Measurements from ENCODE around the gene LCE3C.

The LCE3C gene

DNA sequence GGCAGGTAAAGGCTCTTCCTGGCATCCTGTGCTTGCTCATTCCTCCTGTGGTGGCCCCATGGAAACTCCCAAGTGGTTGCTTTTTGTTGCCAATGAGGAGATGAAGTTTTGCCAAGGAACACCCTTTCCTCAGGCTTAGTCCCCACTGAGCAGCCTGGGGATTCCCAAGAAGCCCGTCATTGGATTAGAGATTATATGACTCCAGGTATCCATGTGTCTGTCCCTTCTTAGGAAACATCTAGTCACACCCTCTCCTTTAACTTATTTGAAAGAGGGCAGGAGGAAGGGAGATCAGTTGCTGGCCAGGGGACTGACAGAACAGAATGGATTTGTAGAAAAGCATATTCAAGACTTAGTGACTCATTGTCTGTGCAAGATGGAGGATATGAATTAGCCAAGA lies 26.7 kb downstream of the LCE3C start:
- DNase-seq: no peak
- TF ChIP-seq POLR2A (IDR thresholded peaks at IDR 0.05; ENCODE audit: low read length): no peak
- no peak for TF ChIP-seq GATA1 (IDR thresholded peaks at IDR 0.05; ENCODE audit: low read depth, low read length)

DNA sequence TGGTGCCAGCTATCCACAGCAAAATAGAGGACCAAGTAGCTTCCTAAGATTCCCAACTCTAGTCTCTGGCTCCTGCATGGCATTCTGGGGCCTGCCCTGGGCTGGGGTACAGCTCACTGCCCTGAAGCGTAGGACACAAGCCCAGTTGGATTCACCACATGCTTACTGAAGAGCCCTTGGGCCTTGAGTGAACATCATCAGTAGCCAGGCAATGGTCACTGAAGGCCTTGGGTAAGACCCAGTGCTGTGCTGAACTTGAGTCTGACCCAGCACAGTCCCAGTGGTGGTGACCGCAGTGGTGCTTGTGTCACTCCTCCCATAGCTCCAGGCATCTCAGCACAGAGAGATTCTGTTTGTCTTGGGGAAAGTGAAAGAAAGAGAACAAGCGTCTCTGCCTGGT lies 30.6 kb downstream of the LCE3C start:
- TF ChIP-seq GATA1 (IDR thresholded peaks at IDR 0.05; ENCODE audit: low read depth, low read length): no peak
- TF ChIP-seq POLR2A (IDR thresholded peaks at IDR 0.05; ENCODE audit: low read length): no peak
- no peak for DNase-seq

DNA sequence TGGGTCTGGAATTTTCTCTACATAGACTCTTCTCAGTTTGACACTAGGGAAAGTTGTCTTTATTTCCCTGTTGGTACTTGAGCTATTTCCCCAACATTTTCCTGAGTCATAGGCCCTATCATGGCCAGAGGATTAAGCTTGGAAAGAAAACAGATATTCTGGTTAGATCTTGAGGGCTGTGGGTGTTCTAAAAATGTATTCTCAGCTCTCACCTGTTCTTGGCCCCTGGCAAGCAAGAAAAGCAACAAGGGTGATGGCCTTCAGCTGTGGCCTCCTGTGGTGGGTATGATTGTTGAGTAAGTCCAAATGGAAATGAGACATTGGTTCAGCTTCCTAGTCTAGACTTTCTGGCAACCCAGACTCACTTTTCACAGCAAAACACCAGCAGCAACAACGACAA lies 40.3 kb downstream of the LCE3C start:
- TF ChIP-seq POLR2A (IDR thresholded peaks at IDR 0.05; ENCODE audit: low read length): no peak
- no peak for TF ChIP-seq GATA1 (IDR thresholded peaks at IDR 0.05; ENCODE audit: low read depth, low read length)
- no peak for DNase-seq

DNA sequence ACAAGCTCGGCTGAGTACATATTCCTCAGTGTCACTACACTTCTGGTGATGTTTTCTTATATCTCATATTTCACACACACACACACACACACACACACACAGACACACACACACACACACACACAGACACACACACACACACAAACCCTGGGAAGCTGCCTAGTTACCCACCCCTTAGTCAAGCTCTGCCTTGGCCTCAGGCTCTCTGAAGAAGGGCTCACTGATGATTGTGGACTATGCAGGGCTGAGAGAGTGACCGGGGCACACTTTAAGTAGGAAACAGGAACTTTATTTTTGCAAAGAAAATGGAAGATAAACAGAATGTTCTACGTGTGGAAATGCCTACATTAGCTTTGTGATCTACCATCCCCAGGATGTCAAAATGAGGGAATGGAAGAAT lies 43.9 kb downstream of the LCE3C start:
- TF ChIP-seq GATA1 (IDR thresholded peaks at IDR 0.05; ENCODE audit: low read depth, low read length) (no peak), POLR2A (IDR thresholded peaks at IDR 0.05; ENCODE audit: low read length) (no peak)
- DNase-seq: no peak

DNA sequence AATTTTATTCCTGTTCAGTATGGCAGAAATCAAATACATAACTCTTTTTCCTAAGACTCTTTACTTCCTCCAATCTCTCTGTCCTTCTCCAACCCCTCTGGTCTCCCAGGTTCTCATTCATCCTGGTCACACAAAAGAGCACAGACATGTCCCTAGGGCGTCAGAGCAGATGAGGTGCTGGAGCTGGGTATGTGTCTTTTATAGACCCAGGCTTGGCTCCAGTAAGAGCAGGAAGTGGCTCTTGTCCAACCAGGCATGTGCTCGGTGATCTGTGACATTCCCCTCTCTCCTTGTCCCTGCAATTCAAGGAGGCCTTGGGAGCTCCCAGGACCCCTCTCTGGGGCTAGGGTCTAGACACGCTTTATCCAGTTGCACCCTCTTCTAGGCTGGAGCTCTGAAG lies 45.1 kb downstream of the LCE3C start:
- TF ChIP-seq GATA1 (IDR thresholded peaks at IDR 0.05; ENCODE audit: low read depth, low read length) (no peak), POLR2A (IDR thresholded peaks at IDR 0.05; ENCODE audit: low read length) (no peak)
- DNase-seq: no peak

DNA sequence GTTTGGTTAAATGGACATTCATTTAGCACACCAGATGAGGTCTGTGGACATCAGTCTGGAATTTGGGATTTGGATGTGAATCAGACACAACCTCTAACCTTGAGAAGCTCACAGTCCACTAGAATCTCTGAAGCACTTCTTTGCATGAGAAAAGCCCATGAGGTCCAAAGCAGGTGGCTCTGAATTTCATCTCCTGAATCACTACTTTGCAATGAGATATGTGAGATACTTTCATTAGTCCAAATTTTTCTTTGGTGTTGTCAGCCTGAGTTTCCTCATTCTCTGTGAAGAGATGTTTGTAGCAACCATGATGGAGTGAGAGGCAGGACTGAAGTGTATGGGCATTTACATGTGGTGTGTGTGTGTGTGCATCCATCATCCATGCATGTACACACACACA lies 46.6 kb downstream of the LCE3C start:
- TF ChIP-seq POLR2A (IDR thresholded peaks at IDR 0.05; ENCODE audit: low read length) (no peak), GATA1 (IDR thresholded peaks at IDR 0.05; ENCODE audit: low read depth, low read length) (no peak)

More for the DNA sequence above, 46.6 kb downstream of the LCE3C start:
- DNase-seq: no peak

All from erythroblast (primary cell).